SH-SY5Y (cell line): ENCODE data around the gene NSL1.

ENCODE experiments used
- GATA2 ChIP-seq: IDR thresholded peaks from 2 replicates; pipeline ENCODE4 v1.6.1; 2011; ENCODE audit warnings: mild to moderate bottlenecking, low read depth, low read length
- GATA3 ChIP-seq: IDR thresholded peaks from 2 replicates; pipeline ENCODE4 v1.6.1; 2011; ENCODE audit warnings: low read depth, mild to moderate bottlenecking, low read length, moderate library complexity

GRCh38 chr1:212686591-212686990 is 105.0 kb downstream of the NSL1 start:
- TF ChIP-seq GATA3 = no peak
- no peak for TF ChIP-seq GATA2
